Stimulated activated CD4-positive, alpha-beta T cell treated with anti-CD3 and anti-CD28 coated beads, TNF-alpha, amount 100 ng/mL, for 1 hour (primary cell): ENCODE data around the gene SLX9.

ENCODE experiments used
- DNase-seq, 3 donors: peaks; one replicate each; pipeline ENCODE4 v3.0.0-alpha.2; 2020; ENCODE audit warnings: low read depth in 3 of 3, low spot score in 1 of 3

Gene SLX9

DNA sequence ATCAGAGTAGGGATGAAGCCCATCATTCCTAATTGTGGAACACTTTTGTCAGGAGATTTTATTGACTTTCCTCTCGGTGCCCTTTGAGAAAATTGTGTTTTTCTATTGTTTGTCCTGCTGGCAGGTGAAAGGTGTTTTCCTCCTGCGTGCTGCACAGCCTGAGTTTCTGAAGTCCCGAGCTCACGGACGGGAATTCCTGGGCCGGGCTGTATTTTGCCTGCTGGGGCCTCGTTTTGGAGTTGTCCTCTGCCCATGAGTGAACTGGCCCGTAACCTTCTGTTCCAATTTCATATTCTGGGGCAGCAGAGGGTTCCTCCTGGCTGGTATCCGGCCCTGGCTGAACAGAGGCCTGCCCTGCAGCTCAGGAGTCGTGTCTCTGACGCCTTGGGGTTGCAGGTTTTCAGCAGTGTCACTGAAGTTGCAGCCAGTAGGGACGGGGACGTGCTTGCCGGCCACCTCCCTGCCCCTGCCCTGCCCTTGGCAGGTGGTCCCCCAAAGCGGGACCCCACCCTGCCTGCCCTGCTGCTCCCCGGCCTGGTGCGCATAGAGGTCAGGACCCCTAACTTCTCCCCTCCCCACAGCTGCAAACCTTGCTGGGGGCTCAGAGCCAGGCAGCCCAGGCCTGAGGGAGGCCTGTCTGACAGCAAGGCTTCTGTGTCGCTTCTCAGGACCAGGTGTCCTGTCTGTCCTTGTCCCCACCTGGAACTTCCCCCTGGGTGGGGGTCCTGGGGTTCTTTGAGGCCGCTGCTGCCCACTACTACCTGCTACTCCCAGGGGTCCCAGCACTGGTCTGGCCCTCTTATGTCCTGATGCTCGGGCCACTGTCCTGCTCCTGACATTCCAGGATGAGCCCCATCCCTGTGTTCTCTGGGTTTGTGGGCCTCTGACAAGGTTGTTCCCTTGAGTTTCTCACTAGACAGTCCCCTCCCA is 49.0 kb downstream of the SLX9 start:
- no peak for DNase-seq

DNA sequence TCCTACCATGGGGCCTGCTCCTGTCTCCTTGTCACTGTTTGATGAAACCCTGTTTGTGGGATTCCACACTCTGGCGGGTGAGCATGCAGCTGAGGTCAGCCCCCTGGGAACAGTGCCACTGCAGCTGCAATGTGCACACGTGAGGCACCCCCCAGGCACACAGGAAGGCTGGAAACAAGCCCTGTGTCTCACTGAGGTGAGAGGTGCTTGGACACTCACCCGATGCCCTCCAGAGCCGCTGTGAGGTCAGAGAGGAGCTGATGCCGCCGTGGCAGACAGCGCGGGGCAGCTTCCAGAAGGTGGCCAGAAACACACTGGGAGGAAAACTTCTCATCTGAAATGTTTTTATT is 49.7 kb downstream of the SLX9 start:
- DNase-seq: no peak

DNA sequence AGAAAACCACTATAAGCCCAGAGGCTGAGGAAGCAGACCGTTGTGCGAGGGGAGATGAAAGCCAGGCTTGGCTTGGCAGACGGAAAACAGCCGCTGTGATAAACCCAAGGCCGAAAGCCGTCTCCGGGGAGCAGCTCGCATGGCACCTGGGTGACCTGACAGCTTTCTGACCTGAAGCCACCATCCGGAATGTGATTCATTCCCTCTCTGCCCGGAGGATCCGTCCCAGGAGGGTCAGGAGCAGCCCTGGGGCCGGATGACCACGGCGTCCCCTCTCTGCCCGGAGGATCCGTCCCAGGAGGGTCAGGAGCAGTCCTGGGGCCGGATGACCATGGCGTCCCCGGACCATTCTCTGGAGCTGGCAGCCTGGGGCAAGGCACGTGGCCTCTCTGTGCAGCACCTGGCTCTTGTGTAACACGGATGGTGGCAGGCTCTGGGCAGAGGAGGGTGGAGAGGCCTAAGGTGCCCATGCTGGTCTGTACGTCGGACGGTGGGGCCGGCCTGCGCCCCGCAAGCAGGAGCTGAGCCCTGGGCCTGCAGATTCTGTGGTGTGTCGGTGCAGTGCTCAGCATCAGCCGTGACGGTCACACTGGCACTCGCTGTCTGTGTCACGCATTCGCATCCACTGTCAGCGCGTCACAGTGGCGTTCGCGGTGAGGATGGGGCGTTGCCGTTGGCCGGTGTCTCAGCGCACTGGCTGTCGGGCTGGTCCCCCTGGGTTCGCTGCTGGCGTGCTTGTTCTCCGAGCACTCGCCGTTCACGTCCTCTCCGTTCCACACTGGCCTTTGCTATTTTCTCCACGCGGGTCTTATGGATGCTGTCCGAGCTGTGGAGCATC is 50.3 kb downstream of the SLX9 start:
- no peak for DNase-seq

DNA sequence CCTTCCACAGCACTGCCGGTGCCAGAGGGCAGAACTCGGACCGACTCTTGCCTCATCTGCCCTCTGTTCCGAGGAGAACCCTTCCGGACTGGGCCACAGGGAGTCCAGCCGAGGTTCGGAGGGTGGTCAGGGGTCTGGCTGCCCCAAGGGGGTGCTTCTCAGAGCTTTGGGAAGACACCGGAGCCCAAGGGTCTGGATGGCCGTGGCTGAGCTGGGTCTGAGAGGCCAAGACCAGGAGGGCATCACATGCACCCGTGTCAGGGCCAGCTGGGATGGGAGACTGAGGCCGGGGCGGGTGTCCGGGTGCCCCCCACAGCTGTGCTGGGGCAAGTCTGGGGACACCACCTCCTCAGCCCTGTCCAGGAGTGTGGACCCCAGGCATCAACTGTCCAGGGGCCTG is 51.1 kb downstream of the SLX9 start:
- DNase-seq: no peak

DNA sequence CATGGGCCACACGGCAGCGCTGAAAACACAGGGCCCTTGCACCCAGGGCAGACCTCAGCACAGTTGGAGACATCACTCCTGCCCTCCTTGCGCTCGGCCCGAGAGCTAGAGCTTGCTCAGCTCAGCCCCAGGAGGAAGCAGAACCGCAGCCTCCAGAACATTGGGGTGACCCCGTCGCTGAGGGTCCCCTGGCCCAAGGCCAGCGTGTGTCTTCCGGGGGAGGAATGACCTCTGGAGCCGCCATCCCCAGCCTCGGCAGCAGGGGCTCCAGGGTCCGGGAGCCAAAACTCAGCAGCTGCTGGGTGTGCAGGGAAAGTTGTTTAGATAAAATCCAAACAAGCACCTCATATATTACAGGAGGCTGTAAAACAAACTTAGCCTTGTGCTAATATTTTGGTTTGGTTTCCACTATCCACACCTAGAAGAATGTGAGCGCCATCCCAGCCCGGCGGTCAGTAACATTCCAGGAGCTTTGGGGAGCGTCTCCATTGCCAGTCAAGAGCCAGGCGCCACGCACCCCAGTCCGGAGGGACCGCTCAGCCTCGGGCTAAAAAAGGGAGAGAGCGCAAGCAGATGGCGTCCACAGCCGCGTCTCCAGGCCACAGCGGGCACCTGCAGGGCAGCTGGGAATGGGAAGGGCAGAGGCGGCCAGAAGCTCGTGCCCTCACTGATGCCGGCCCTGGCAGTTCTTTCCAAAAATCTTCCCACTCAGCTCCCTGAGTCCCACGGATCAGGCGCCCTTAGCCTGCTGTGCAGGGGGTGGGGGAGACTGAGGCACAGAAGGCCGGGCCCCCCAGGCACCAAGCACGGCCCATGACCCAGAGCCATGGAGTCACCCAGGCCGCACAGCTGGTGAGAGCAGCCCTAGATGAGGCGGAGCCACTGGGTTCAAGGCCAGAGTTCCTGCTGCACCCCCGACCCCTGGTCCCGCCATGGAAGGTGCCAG is 52.0 kb downstream of the SLX9 start:
- no peak for DNase-seq

DNA sequence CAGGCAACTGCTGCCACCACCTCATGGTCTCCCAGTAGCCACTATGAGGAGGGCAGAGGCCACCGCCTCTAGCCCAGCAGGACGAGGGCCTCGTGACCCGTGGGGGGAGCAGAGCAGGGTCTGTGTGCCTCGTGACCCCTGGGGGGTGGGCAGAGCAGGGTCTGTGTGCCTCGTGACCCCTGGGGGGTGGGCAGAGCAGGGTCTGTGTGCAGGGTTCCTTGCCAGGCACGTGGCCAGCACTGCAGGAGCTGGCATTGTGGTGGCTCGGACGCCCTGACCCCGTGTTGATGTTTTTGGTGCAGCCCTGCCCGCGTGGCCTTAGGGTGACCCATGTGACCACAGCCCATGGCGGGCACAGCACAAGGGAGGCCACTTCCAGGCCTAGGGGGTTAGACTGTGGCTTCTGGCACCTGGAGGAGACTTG is 52.8 kb downstream of the SLX9 start:
- no peak for DNase-seq

DNA sequence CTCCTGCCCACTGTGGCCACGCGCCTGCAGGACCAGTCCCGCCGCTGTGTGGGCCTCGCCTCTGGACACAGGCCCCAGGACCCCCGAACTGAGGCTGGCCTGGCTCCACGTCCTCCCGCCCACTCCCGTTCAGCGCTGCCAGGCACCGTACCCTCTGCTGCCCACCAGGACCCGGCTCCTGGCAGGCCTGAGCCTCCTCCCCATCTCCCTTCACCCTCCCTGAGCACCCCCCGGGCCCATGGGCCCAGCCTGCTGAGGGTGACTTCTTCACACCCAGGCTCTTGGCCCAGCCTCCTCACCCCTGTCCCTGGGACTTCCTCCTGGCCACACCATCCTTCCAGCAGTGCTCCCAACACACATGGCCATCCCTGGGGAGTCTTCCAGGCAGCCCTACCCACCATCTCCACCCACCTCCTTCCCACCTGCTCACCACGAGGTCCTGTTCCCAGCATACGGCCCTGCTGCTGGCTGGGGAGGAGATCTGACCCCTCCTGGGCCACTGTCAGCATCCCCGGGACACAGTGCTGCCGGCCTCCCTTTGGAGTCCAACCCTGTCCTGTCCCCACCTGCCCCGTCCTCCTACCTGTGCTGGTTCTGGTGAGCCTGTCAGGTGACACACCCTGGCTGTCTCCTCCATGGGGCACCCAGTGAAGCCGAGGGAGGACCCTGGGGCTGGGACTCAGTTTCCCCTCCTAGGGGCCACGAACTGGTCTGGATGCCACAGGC is 53.7 kb downstream of the SLX9 start:
- no peak for DNase-seq

DNA sequence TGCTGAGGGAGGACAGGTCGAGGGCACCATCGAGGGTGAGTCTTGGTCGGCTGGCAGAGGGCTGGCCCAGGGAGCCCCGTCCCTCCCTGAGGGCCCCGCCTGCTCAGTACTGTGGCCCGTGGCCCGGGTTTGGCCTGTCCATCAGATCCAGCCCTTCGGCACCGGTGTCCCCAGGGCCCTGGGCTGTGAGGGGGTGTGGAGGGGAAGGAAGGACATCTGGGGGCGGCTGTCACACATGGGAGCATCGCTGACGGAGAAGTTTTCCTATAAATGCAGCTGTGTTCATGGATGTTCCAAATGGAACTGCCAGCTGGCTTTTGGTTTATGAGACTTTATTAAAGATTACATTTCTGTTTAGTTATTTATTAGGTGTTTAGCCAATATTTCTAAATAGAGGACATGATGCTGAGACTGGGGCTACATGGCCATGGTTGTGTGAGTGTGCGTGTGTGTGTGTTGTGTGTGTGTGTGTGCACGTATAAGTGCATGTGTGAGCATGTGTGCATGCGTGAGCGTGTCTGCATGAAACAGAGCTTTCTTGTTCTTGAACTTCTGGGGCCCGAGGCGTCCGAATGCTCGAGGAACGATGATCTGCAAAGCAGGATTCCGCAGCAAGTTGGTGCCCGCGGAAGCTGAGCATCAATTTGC is 54.3 kb downstream of the SLX9 start:
- DNase-seq: no peak

DNA sequence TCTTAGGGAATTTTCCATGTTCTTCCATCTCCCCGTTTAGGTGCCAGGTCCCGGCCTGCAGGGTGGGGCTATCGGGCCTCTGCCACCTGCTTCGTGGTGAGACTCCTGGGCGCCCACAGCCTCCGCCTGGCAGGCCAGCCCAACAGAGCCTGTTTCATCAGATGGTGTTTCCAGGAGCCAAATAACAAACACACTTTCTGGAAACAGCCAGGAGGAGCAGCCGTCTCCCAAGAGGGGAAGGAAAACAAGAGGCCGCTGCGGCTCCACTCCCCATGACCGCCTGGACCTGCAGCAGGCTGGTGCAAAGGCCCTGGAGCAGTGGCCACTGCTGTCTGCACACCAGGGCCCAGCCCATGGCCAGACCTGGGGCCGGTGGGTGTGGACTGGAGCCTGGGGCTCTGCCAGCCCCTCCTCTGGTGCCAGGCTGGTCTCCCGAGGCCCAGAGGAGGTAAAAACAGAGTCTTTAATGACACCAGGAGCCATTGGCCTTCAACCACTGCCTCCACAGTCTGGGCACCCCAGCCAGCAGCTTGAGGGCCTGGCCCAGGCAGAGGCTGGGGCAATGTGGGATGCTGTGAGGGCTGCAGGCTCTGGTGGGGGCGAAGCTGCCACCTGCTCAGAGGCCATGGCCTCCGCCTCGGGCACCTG is 55.0 kb downstream of the SLX9 start:
- no peak for DNase-seq

DNA sequence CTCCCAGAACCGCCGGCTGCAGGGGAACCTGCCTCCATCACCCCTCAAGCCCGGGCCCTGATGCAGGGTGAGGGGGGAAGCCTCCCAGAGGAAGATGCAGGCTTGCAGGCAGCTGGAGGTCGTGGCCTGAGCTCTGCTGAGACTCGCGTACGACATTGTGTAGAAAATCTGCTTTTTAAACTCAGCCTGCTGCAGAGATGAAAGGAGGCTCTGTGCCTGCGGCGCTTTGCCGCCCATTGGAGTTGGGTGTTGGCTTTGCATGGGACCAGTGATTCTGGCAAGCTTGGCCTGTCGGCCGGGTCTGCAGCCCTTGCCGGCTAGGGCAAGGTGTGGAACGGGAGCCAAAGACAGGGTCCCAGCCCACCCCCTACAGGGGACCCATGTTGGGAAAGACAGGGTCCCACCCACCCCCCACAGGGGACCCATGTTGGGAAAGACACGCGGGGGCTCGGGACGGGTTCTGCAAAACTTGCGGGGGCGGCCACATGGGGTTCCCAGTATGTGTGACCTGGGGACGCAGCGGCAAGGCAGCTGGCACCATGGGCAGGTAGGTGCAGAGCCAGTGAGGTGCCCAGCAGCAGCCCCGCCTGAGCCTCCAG is 55.6 kb downstream of the SLX9 start:
- DNase-seq: no peak

DNA sequence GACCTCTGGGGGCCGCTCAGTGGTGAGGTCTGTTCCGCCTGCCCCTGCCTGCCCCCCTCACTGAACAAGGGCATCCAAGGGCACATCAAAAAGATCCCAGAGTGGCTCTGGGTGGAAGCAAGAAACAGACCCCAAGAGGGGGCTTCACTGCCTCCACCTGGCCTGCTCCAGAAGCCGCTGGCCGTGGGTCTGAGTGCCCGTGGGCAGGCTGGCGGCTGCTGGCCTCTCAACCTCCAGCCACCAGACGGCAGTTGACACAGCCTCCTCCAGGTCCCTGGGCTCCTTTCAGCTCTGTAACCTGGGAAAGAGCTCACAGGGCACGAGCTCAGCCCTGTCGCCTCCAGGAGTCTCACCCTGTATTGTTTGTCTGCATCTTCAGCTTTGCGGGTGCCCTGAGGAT is 56.3 kb downstream of the SLX9 start:
- no peak for DNase-seq

DNA sequence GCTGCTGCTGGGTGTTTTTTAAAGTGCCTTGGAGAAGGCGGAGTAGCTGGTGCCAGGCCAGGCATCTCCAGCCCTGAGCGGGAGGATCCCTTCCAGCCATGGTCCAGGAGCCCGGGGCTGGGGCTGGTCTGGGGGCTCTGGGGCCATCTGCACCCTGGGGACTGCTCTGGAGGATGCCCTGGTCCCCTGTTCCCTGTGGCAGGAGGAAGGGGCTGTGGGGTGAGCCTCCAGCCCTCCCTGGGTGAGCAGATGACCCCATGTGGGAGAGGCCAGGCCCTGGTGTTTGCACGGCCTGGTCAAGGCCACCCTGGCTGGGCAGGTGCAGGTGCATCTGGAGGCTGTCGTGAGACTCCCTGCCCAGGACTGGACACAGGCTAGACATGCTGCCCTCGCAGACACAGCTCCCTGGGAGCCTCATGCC is 56.7 kb downstream of the SLX9 start:
- no peak for DNase-seq

DNA sequence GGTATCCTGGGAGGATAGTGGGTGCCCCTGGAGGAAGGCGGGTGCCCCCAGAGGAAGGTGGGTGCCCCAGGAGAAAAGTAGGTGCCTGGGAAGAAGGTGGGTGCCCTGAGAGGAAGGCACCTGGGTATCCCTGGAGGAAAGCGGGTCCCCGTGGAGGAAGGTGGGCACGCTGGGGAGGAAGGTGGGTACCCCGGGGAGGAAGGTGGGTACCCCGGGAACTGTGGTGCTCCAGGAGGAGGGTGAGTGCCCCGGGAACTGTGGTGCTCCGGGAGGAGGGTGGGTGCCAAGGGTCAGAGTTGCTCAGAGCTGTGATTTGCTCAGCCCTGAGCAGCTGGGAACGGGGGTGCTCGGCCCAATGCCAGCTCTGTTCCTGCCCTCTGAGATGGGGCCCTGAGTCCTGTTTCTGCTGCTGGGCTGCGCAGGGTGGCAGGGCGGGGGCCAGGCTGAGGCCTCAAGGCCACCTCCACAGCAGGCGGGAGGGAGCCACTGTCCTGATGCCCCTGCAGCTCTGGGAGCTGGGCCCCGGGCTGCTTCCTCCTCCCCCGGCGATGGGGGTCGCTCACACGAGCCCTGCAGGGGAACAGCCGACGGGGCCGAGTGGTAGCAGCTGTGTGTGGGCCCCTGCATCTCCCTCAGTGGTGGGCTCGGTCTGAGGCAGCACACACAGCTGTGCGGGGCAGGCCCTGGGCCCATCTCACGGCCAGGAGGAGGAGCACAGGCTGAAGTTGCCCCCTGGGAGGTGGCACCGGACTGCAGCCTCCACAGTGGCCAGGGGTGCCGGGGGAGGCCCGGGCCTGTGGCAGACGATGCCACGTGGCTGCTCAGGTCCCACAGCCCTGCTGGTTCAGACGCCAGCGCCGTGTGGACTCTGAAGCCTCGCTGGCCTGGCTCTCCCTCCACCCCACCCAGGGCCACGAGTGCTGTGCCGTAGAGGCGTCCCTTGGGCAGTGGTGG is 57.4 kb downstream of the SLX9 start:
- DNase-seq: no peak

DNA sequence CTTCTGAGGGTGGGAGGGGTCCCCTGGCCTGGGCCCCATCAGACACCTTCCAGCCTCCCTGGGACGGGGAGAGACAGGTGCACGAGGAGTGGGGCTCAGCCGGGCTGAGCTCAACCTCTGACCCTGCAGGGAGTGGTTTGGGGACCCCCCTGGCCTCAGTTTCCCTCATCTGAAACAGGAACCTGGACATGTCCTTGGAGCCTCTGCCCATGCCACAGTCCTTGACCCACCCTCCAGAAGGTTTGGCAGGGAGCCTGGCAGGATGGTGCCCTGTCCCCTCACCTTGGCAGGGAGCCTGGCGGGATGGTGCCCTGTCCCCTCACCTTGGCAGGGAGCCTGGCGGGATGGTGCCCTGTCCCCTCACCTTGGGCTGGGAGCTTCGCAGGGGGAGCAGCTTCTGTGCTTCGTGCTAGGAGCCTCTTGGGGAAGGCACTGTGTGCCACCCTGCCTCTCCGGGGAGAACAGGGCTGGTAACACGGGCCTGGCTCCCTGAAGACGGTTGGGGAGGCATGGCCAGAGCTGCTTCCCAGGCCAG is 58.3 kb downstream of the SLX9 start:
- DNase-seq: no peak

DNA sequence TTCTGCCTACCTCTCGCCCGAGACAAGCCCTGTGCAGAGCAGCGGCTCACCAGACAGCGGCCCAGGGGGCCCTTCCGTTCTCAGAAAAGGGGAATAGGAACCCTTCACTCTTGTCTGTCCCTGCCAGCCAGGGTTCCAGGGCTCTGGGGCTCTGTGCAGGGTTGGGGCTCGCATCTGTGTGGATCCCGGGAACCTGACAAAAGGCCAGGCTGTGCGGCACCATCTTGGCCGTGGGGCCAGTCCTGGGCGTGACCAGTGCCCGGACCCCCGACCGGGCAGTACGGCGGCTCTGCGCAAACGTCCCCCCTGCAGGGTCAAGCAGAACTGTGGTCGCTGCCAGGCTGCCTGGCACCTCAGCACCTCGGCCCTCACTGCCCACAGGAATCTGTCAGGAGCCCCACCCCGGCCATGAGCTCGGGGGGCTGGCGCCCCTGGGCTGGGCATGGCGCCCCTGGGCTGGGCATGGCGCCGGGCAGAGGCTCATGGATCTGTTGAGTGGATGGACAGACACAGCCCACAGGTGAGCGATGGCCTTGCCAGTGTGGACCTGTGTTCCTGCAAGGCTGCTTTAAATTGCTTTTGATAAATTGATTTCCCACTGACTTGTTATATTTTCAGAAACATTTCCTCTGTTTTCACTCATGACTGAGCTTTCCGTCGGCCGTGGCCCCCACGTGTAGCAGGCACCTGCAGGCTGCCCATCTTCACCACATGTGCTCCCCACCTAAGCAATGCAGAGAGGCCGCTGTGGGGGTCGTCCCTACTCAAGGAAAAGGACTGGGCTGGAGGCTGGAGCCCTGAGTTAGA is 59.0 kb downstream of the SLX9 start:
- no peak for DNase-seq

DNA sequence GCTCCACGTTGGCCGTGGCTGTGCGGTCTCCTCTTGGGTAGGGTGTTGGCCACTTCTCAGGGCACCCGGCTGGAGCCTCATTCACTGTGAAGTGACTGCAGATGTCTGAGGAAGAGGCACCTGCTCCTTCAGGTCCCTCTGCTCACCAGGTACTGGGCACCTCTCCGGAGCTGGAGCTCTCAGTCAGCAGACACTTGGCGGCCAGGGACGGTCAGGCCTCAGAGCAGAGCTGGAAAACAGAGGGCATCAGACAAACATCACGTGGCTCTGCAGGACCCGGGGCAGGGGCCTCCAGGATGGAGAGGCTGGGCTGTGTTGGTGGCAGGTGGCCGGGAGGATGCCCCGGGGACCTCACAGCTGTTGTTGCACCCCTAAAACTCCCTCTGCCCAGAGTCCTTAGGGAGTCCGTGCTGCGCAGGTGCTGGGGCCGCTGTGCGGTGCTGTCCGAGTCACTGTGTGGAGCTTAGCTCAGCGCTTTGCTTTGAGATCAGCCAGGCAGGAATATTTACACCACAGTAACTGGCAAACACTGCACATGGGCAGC is 59.7 kb downstream of the SLX9 start:
- DNase-seq: no peak
